Transverse colon (tissue), 4 donors: ENCODE data around the gene CDH13.

Experiments used
- CTCF ChIP-seq, 5 experiments: fragments of 200-600 bp in 3 of 5; fragments of 450-650 bp in 2 of 5; sonication (generic) in 3 of 5; IDR thresholded peaks; 1 replicate in 2 of 5; 2 replicates in 3 of 5; pipeline ENCODE4 v1.5.1; 2016 to 2017; ENCODE audit warnings: antibody characterized with exemption in 5 of 5, inconsistent platforms in 3 of 5, mild to moderate bottlenecking in 2 of 5, moderate library complexity in 1 of 5
- POLR2A ChIP-seq: fragments of 450-650 bp; IDR thresholded peaks from one replicate; pipeline ENCODE4 v1.6.1; 2016; ENCODE audit warnings: antibody characterized with exemption, mild to moderate bottlenecking, moderate library complexity
- POLR2AphosphoS5 ChIP-seq, 3 donors: sonication (generic); formaldehyde crosslinking; IDR thresholded peaks; one replicate each; pipeline ENCODE4 v1.6.1; 2016; ENCODE audit warnings: antibody characterized with exemption in 3 of 3

GRCh38 chr16:82633964-82634600 is 7.3 kb downstream of the CDH13 start:
- no peak for TF ChIP-seq POLR2A
- TF ChIP-seq CTCF (IDR thresholded peaks at IDR 0.05): no peak
- TF ChIP-seq POLR2AphosphoS5 (IDR thresholded peaks at IDR 0.05): no peak
